HepG2 (cell line): ENCODE data around the gene VKORC1. TPM values are rescaled to one million over a fixed set of nuclear protein-coding genes. Genes with fewer than 3 reads are reported as not detected.

Experiments used
- BHLHE40 ChIP-seq: IDR thresholded peaks from 2 replicates; pipeline ENCODE4 v1.6.1; 2011; ENCODE audit warnings: low read length, improper control_type of control experiment
- FIP1L1 ChIP-seq: fragments of 200-400 bp; formaldehyde crosslinking; IDR thresholded peaks from 2 replicates; pipeline ENCODE4 v1.6.1; 2018; ENCODE audit warnings: low read depth, mild to moderate bottlenecking, low read length, moderate library complexity, borderline replicate concordance; ENCODE audit not compliant: insufficient read depth
- GLI4 ChIP-seq: sonication (generic); formaldehyde crosslinking; IDR thresholded peaks from 2 replicates; pipeline ENCODE4 v1.5.1; 2020; ENCODE audit warnings: missing genetic modification reagents, mild to moderate bottlenecking, moderate library complexity, borderline replicate concordance
- GZF1 ChIP-seq: sonication (generic); formaldehyde crosslinking; IDR thresholded peaks from 2 replicates; pipeline ENCODE4 v1.5.1; 2020; ENCODE audit warnings: mild to moderate bottlenecking, missing genetic modification reagents
- MED1 ChIP-seq: sonication (generic); formaldehyde crosslinking; IDR thresholded peaks from 2 replicates; pipeline ENCODE4 v1.4.0; 2020; ENCODE audit warnings: missing genetic modification reagents
- RBM22 ChIP-seq: fragments of 200-400 bp; formaldehyde crosslinking; optimal IDR thresholded peaks from 2 replicates; pipeline ENCODE3; 2017; ENCODE audit warnings: mild to moderate bottlenecking, low read length, moderate library complexity
- RELA ChIP-seq: sonication (generic); formaldehyde crosslinking; IDR thresholded peaks from 2 replicates; pipeline ENCODE4 v1.4.0; 2020; ENCODE audit warnings: missing genetic modification reagents
- SNAI1 ChIP-seq: sonication (generic); formaldehyde crosslinking; IDR thresholded peaks from 2 replicates; pipeline ENCODE4 v1.5.0; 2020; ENCODE audit warnings: mild to moderate bottlenecking, missing genetic modification reagents, borderline replicate concordance
- SRSF1 ChIP-seq: fragments of 200-400 bp; formaldehyde crosslinking; optimal IDR thresholded peaks from 2 replicates; pipeline ENCODE3; 2017; ENCODE audit warnings: mild to moderate bottlenecking, low read depth, low read length, moderate library complexity
- YEATS4 ChIP-seq: sonication (generic); formaldehyde crosslinking; IDR thresholded peaks from 2 replicates; pipeline ENCODE4 v1.4.0; 2020; ENCODE audit warnings: missing genetic modification reagents, borderline replicate concordance
- ZFP62 ChIP-seq: sonication (generic); formaldehyde crosslinking; IDR thresholded peaks from 2 replicates; pipeline ENCODE4 v1.4.0; 2020; ENCODE audit warnings: missing genetic modification reagents
- ZNF549 ChIP-seq: sonication (generic); formaldehyde crosslinking; IDR thresholded peaks from 2 replicates; pipeline ENCODE4 v1.5.0; 2020; ENCODE audit warnings: missing genetic modification reagents
- ZNF749 ChIP-seq: sonication (generic); formaldehyde crosslinking; IDR thresholded peaks from 2 replicates; pipeline ENCODE4 v1.8.0; 2022; ENCODE audit warnings: mild to moderate bottlenecking, missing genetic modification reagents, moderate library complexity, borderline replicate concordance
- ZNF781 ChIP-seq: sonication (generic); formaldehyde crosslinking; IDR thresholded peaks from 2 replicates; pipeline ENCODE4 v1.5.1; 2020; ENCODE audit warnings: borderline replicate concordance, mild to moderate bottlenecking, missing genetic modification reagents; ENCODE audit errors: not compliant biosample characterization
- ZNF839 ChIP-seq: sonication (generic); formaldehyde crosslinking; IDR thresholded peaks from 2 replicates; pipeline ENCODE4 v1.4.0; 2020; ENCODE audit warnings: missing genetic modification reagents, mild to moderate bottlenecking, borderline replicate concordance
- ZSCAN20 ChIP-seq: sonication (generic); formaldehyde crosslinking; IDR thresholded peaks from 2 replicates; pipeline ENCODE4 v1.4.0; 2020; ENCODE audit warnings: missing genetic modification reagents, mild to moderate bottlenecking, borderline replicate concordance
- polyA plus RNA-seq, 8 experiments: library from polyadenylated mRNA; depleted of rRNA in 3 of 8; stranded (reverse) in 7 of 8; unstranded in 1 of 8; fragments of >200 nt; fragmentation: Illumina TruSeq in 4 of 8; extraction: Trizol in 4 of 8; gene quantifications; 2 replicates each; pipeline versions ENCODE4 v1.2.1 to v1.2.3, GENCODE V29; 2011 to 2016; ENCODE audit warnings: low read depth in 4 of 8, missing spikeins in 1 of 8, mixed read lengths in 1 of 8; ENCODE audit not compliant: insufficient read depth in 1 of 8
- total RNA-seq, 5 experiments: library from RNA; depleted of rRNA; stranded (reverse); fragments of >200 nt; fragmentation: Illumina TruSeq; extraction: Trizol; gene quantifications; 2 replicates each; pipeline ENCODE4 v1.2.3, GENCODE V29; 2016; ENCODE audit warnings: low read depth in 1 of 5
- TF ChIP-seq, protein P1 (sequence below): sonication (generic); formaldehyde crosslinking; IDR thresholded peaks from 2 replicates; pipeline ENCODE4 v1.5.0; 2020; ENCODE audit warnings: missing genetic modification reagents
- TF ChIP-seq, protein P2 (sequence below): sonication (generic); formaldehyde crosslinking; IDR thresholded peaks from 2 replicates; pipeline ENCODE4 v1.4.0; 2020; ENCODE audit warnings: mild to moderate bottlenecking, missing genetic modification reagents
- TF ChIP-seq, protein P3 (sequence below): sonication (generic); formaldehyde crosslinking; IDR thresholded peaks from 2 replicates; pipeline ENCODE4 v1.5.0; 2020; ENCODE audit warnings: missing genetic modification reagents, mild to moderate bottlenecking, borderline replicate concordance
- TF ChIP-seq, protein P4 (sequence below): conservative IDR thresholded peaks from 2 replicates; pipeline ENCODE4 v1.6.1; 2018; ENCODE audit warnings: missing genetic modification reagents
- TF ChIP-seq, protein P5 (sequence below): sonication (generic); formaldehyde crosslinking; IDR thresholded peaks from 2 replicates; pipeline ENCODE4 v1.8.0; 2022; ENCODE audit warnings: mild to moderate bottlenecking, missing genetic modification reagents, moderate library complexity

Gene VKORC1
- total and polyA plus RNA-seq, 2 of the 13 experiments (the other 11 are each of a cell fraction or from before 2014, with no cell fraction given) = 141 to 615 TPM

DNA sequence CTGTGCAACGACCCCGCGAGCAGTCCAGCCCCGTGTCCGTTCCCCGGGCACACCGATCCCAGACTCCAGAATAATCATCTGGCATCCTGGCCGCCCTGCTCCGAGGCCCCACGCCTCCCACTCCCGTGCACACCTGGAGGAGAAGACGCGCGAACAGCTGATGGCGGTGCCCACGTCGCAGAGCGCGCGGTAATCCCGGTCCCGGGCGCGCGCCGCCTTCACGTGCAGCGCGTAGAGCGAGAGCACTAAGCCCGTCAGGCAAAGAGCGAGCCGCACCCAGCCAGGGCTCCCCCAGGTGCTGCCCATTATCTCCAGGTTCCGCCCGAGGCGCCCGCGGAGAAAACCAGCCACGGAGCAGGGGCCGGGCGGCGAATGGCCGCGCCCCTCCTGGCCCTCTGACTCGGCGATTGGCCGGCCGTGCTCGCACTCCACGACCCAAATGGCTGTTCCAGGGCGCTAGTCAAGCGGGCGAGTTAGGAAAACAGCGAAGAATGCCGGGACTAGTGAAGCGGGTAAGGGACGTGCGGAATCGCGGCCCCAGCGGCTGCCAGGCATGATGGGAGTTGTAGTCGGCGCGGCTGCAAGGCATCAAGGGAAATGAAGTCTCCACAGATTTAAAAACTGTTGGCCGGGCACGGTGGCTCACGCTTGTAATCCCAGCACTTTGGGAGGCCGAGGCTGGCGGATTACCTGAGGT is at the start of gene VKORC1 (continued):
- TF ChIP-seq ZNF839 (CRISPR knock-in tag) = no peak
- peak; percentile 90 for TF ChIP-seq ZFP62 (CRISPR knock-in tag)
- peak; percentile 89; the same call in 1 of the 2 replicates for TF ChIP-seq MED1
- no peak for TF ChIP-seq RBM22
- peak; percentile 94 for TF ChIP-seq YEATS4 (CRISPR knock-in tag)
- TF ChIP-seq GZF1 (CRISPR knock-in tag) = no peak; the same call in 1 of the 2 replicates
- peak; percentile 36; the same call in 1 of the 2 replicates for TF ChIP-seq ZNF549 (CRISPR knock-in tag)
- TF ChIP-seq GLI4 (CRISPR knock-in tag) = no peak; the same call in none of the 2 replicates
- TF ChIP-seq BHLHE40 = peak; percentile 14; the same call in 1 of the 2 replicates
- TF ChIP-seq ZSCAN20 = no peak
- TF ChIP-seq, protein P1, sequence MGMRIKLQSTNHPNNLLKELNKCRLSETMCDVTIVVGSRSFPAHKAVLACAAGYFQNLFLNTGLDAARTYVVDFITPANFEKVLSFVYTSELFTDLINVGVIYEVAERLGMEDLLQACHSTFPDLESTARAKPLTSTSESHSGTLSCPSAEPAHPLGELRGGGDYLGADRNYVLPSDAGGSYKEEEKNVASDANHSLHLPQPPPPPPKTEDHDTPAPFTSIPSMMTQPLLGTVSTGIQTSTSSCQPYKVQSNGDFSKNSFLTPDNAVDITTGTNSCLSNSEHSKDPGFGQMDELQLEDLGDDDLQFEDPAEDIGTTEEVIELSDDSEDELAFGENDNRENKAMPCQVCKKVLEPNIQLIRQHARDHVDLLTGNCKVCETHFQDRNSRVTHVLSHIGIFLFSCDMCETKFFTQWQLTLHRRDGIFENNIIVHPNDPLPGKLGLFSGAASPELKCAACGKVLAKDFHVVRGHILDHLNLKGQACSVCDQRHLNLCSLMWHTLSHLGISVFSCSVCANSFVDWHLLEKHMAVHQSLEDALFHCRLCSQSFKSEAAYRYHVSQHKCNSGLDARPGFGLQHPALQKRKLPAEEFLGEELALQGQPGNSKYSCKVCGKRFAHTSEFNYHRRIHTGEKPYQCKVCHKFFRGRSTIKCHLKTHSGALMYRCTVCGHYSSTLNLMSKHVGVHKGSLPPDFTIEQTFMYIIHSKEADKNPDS (CRISPR knock-in tag) = no peak
- peak; percentile 40 for TF ChIP-seq SRSF1
- no peak for TF ChIP-seq ZNF749 (CRISPR knock-in tag)
- peak; percentile 46 for TF ChIP-seq ZNF781
- peak; percentile 91 for TF ChIP-seq SNAI1 (CRISPR knock-in tag)
- TF ChIP-seq, protein P2, sequence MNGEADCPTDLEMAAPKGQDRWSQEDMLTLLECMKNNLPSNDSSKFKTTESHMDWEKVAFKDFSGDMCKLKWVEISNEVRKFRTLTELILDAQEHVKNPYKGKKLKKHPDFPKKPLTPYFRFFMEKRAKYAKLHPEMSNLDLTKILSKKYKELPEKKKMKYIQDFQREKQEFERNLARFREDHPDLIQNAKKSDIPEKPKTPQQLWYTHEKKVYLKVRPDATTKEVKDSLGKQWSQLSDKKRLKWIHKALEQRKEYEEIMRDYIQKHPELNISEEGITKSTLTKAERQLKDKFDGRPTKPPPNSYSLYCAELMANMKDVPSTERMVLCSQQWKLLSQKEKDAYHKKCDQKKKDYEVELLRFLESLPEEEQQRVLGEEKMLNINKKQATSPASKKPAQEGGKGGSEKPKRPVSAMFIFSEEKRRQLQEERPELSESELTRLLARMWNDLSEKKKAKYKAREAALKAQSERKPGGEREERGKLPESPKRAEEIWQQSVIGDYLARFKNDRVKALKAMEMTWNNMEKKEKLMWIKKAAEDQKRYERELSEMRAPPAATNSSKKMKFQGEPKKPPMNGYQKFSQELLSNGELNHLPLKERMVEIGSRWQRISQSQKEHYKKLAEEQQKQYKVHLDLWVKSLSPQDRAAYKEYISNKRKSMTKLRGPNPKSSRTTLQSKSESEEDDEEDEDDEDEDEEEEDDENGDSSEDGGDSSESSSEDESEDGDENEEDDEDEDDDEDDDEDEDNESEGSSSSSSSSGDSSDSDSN (CRISPR knock-in tag) = peak; percentile 94
- TF ChIP-seq, protein P3, sequence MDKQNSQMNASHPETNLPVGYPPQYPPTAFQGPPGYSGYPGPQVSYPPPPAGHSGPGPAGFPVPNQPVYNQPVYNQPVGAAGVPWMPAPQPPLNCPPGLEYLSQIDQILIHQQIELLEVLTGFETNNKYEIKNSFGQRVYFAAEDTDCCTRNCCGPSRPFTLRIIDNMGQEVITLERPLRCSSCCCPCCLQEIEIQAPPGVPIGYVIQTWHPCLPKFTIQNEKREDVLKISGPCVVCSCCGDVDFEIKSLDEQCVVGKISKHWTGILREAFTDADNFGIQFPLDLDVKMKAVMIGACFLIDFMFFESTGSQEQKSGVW (CRISPR knock-in tag) = no peak
- TF ChIP-seq, protein P4, sequence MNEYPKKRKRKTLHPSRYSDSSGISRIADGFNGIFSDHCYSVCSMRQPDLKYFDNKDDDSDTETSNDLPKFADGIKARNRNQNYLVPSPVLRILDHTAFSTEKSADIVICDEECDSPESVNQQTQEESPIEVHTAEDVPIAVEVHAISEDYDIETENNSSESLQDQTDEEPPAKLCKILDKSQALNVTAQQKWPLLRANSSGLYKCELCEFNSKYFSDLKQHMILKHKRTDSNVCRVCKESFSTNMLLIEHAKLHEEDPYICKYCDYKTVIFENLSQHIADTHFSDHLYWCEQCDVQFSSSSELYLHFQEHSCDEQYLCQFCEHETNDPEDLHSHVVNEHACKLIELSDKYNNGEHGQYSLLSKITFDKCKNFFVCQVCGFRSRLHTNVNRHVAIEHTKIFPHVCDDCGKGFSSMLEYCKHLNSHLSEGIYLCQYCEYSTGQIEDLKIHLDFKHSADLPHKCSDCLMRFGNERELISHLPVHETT = peak; percentile 59; the same call in 1 of the 2 replicates
- TF ChIP-seq RELA (CRISPR knock-in tag) = 0 out of 2 replicates have a peak, but pooled peaks have one; percentile 40
- TF ChIP-seq FIP1L1 = no peak
- TF ChIP-seq, protein P5, sequence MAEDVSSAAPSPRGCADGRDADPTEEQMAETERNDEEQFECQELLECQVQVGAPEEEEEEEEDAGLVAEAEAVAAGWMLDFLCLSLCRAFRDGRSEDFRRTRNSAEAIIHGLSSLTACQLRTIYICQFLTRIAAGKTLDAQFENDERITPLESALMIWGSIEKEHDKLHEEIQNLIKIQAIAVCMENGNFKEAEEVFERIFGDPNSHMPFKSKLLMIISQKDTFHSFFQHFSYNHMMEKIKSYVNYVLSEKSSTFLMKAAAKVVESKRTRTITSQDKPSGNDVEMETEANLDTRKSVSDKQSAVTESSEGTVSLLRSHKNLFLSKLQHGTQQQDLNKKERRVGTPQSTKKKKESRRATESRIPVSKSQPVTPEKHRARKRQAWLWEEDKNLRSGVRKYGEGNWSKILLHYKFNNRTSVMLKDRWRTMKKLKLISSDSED (CRISPR knock-in tag) = 0 out of 2 replicates have a peak, but pooled peaks have one; percentile 78
